GM13976 (cell line): ENCODE data around the gene LAMB3.

Experiments
- DNase-seq: peaks from one replicate; pipeline ENCODE4 v3.0.0; 2012; ENCODE audit warnings: low spot score
- in situ Hi-C: fragments of 300-500 bp; cut with MboI; formaldehyde crosslinking; loops from one replicate; pipeline ENCODE4 v1.12.0; 2022; ENCODE audit warnings: low sequenced_read_pairs, mixed read lengths, inconsistent platforms; ENCODE audit not compliant: unreplicated experiment
- TF ChIP-seq, protein P1 (sequence below): IDR thresholded peaks from 2 replicates; pipeline ENCODE4 v1.5.1; 2012; ENCODE audit warnings: borderline replicate concordance, mild to moderate bottlenecking; ENCODE audit not compliant: insufficient read depth; ENCODE audit errors: extremely low read depth, missing control alignments, control extremely low read depth

Gene LAMB3

DNA sequence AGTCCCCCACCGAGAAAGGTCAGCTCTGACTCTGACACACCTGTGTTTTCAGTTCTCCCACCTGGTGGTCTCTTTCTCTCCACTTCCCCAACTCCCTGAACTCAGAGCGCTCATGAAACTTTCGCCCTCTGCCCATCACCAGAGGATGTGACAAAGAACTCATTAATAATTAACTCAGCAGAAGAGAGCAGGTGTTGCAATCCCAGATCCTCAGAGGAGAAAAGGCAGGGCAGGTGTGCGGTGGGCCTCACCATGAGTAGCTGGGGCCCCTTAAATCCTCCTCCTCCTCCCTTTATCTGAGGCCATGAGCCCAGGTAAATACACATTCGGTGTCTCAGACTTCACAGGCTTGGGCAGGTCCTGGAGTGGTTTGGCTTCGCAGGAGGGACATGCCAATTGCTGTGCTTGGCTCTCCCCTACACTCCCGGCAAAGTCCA is 1.7 kb upstream of the LAMB3 start:
- TF ChIP-seq, protein P1, sequence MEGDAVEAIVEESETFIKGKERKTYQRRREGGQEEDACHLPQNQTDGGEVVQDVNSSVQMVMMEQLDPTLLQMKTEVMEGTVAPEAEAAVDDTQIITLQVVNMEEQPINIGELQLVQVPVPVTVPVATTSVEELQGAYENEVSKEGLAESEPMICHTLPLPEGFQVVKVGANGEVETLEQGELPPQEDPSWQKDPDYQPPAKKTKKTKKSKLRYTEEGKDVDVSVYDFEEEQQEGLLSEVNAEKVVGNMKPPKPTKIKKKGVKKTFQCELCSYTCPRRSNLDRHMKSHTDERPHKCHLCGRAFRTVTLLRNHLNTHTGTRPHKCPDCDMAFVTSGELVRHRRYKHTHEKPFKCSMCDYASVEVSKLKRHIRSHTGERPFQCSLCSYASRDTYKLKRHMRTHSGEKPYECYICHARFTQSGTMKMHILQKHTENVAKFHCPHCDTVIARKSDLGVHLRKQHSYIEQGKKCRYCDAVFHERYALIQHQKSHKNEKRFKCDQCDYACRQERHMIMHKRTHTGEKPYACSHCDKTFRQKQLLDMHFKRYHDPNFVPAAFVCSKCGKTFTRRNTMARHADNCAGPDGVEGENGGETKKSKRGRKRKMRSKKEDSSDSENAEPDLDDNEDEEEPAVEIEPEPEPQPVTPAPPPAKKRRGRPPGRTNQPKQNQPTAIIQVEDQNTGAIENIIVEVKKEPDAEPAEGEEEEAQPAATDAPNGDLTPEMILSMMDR = no peak
- no peak for DNase-seq
- in situ Hi-C loops = no loop called here

DNA sequence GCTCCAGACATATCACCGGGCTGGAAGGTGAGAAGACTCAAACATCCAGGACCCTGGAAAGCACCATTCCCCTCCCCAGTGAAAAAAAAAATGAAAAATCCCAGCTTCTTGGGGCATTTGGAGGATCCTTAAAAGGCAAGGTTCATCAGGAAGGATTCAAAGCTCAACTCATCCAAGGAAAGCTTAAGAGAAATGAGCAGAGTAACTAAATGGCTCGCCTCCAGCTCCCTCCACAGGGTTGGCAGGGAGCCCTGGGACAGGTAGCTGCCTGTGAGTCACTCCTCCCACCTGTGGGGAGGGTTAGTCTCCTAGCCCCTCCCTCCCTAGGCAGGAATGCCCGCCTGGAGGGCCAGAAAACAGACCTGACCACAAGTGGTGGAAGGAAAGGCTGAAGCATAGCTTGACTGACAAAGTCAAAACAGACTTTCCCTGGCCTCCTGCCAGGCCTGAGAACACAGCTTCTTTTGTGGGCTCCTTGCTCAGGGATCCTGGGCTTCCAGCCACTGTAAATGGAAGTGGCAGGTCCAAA is 712 bp upstream of the LAMB3 start:
- DNase-seq = no peak
- TF ChIP-seq, protein P1 = no peak
- in situ Hi-C loops = no loop called here

DNA sequence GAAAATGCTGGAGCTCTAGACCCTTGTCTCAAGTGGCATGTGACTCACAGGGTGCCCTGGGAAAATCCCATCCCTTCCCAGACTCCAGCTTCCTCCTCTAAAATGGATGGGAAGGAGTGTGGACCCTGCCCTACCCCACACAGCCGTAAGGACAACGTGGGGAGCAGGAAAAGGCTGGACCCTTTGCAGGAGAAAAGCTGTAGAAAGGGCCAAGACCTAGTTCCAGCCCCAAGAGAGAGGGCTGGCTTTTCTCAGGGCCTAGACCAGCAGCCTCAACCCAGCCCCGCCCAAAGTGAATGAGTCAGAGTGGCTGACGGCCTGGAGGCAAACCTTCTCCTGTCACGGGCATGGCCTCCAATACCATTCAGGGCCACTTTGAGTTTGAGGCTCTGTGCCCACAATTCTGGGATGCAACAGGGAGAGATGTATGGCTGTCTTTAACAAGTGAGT is 1.1 kb downstream of the LAMB3 start:
- TF ChIP-seq, protein P1 = no peak
- DNase-seq = peak; percentile 65

DNA sequence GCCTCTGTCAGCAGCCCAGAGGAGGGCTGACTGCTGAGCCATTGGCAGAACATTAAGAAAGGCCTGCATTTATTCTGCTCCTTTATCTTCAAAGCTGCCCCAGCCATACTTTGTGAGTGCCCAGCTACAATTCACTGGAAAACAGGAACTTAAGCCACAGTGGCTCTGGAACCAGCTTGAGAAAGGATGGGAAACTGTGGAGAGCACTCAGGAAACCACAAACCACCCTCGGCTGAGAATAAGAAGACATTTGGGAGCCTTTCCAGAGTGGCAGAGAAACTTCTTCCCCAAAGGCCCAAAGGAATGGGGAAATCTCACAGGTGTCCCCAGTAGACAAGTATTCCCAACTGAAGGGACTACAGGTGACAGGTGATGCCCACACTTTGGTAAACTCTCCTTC is 1.8 kb downstream of the LAMB3 start:
- TF ChIP-seq, protein P1 = no peak
- no peak for DNase-seq
- in situ Hi-C loops = no loop called here

More for the DNA sequence above, 1.1 kb downstream of the LAMB3 start:
- in situ Hi-C loops = no loop called here

DNA sequence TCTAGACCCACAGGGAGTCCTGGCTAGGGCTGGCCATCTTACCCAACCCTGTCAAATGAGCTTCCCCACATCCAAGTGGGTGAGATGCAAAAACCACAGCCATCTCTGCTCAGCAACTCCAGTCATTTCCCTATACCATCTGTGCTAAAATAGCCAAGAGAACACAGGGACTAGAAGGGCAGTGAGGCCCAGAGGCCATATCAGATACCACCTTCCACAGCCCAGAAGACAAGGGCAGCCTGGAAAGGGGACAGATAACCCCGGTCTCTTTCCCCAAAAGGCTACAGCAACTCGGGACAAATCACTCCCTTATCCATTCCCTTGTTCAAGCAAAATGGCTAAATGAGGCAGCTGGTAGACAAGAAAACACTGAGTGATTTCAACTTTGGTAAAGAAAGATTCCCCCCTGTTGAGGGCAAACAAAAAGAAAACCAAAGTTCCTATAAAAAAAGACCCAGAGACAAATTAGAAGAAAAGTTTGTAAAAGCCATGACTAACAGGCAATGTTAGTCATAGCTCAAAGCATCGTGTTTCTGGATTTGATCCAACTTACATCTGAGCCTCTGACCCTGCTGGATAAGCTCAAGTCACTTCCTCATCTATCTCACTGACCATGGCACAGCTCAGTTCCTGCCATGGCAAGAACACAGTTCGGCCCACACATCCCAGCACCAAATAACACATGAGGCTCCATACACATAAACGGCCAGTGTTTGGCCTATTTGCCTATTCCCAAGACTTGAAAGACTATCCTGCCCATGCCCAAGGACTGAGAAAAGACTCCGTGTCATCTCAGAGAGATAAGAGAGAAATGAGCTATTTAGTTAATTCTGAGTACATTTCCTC is 3.1 kb downstream of the LAMB3 start:
- TF ChIP-seq, protein P1 = no peak
- DNase-seq = no peak

DNA sequence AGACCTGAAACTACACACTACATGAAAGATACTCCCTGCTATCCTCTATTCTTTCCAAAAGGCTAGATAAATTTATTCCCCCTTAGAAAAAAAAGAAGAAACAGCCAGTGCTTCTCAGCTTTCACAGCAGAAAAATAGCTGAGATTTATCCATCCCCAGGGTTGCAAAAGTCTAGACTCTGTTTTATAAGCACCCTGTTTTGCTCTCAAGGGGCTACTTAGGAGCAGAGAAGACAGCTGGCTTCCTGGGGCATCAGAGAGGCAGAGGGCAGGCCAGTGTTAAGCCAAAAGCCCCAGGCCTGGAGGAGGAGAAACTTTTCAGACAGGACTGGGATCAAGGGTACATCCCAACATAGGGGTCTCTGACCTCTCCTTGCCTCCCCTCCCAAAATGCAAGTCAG is 3.9 kb downstream of the LAMB3 start:
- TF ChIP-seq, protein P1 = no peak
- DNase-seq = no peak
- in situ Hi-C loops = no loop called here

More for the DNA sequence above, 3.1 kb downstream of the LAMB3 start:
- in situ Hi-C loops = no loop called here
